CD14-positive monocyte (primary cell): ENCODE measurements around the gene KCNJ10. TPM values are rescaled to one million over a fixed set of nuclear protein-coding genes. Genes with fewer than 3 reads are reported as not detected.

Experiments used
- DNase-seq, 3 donors: peaks; one replicate each; pipeline ENCODE4 v3.0.0-alpha.2; 2011 to 2022
- H2AFZ ChIP-seq: 2 replicates; pipeline ENCODE4 v1.6.0; 2012; ENCODE audit warnings: mild to moderate bottlenecking, low read depth, low read length, inconsistent platforms; ENCODE audit not compliant: insufficient read depth, poor library complexity, severe bottlenecking
- H3K27ac ChIP-seq, 2 donors: 1 replicate in 1 of 2; 2 replicates in 1 of 2; pipeline ENCODE4 v1.5.1; 2012 to 2013; ENCODE audit warnings: low read length in 2 of 2, control low read depth in 1 of 2, inconsistent platforms in 1 of 2, low read depth in 1 of 2, mild to moderate bottlenecking in 1 of 2
- H3K27me3 ChIP-seq, 2 donors: one replicate each; pipeline versions ENCODE4 v1.6.0 to v1.6.1; 2011 to 2013; ENCODE audit warnings: low read length in 2 of 2; ENCODE audit not compliant: control insufficient read depth in 2 of 2, insufficient read depth in 2 of 2
- H3K36me3 ChIP-seq, 2 donors: replicated peaks in 1 of 2; 1 replicate in 1 of 2; 2 replicates in 1 of 2; pipeline versions ENCODE4 v1.5.1 to v1.6.1; 2012 to 2013; ENCODE audit warnings: low read length in 2 of 2, control low read depth in 1 of 2, inconsistent platforms in 1 of 2, mild to moderate bottlenecking in 1 of 2; ENCODE audit not compliant: insufficient read depth in 2 of 2, control insufficient read depth in 1 of 2
- H3K4me1 ChIP-seq, 2 donors: 1 replicate in 1 of 2; 2 replicates in 1 of 2; pipeline versions ENCODE4 v1.5.1 to v1.6.1; 2012 to 2013; ENCODE audit warnings: low read length in 2 of 2, control low read depth in 1 of 2, inconsistent platforms in 1 of 2, mild to moderate bottlenecking in 1 of 2, moderate library complexity in 1 of 2; ENCODE audit not compliant: insufficient read depth in 2 of 2, control insufficient read depth in 1 of 2
- H3K4me2 ChIP-seq: replicated peaks from 2 replicates; pipeline ENCODE3; 2012; ENCODE audit warnings: low read length, moderate library complexity, mild to moderate bottlenecking; ENCODE audit not compliant: poor library complexity, severe bottlenecking; ENCODE audit errors: extremely low read depth
- H3K4me3 ChIP-seq, 3 experiments: fragments of 200-600 bp in 1 of 3; sonication (generic) in 1 of 3; replicated peaks in 1 of 3; 1 replicate in 2 of 3; 2 replicates in 1 of 3; pipeline ENCODE4 v1.5.1; 2011 to 2013; ENCODE audit warnings: low read length in 3 of 3, mild to moderate bottlenecking in 3 of 3, control low read depth in 2 of 3, low read depth in 2 of 3, inconsistent platforms in 1 of 3, moderate library complexity in 1 of 3
- H3K79me2 ChIP-seq: 2 replicates; pipeline ENCODE4 v1.6.0; 2012; ENCODE audit warnings: mild to moderate bottlenecking, control low read depth, inconsistent platforms, low read length, moderate library complexity; ENCODE audit not compliant: insufficient read depth
- H3K9ac ChIP-seq: 2 replicates; pipeline ENCODE4 v1.6.0; 2017; ENCODE audit warnings: low read length, mild to moderate bottlenecking; ENCODE audit not compliant: insufficient read depth, poor library complexity, severe bottlenecking
- H3K9me3 ChIP-seq, 2 donors: replicated peaks in 1 of 2; 1 replicate in 1 of 2; 2 replicates in 1 of 2; pipeline versions ENCODE4 v1.5.1 to v1.6.1; 2012 to 2013; ENCODE audit warnings: low read length in 2 of 2, control low read depth in 1 of 2; ENCODE audit not compliant: control insufficient read depth in 1 of 2, insufficient read depth in 1 of 2
- H4K20me1 ChIP-seq: 2 replicates; pipeline ENCODE4 v1.6.0; 2012; ENCODE audit warnings: mild to moderate bottlenecking, low read length, control low read depth, moderate library complexity; ENCODE audit not compliant: insufficient read depth
- H3K27ac Mint-ChIP-seq, 7 donors: one replicate each; pipeline ENCODE4 v1.8.0; 2020; ENCODE audit warnings: mild to moderate bottlenecking in 7 of 7, mixed read lengths in 7 of 7, moderate library complexity in 6 of 7, inconsistent platforms in 2 of 7
- H3K27me3 Mint-ChIP-seq, 3 donors: one replicate each; pipeline ENCODE4 v1.8.0; 2021 to 2022; ENCODE audit warnings: low read depth in 3 of 3, mild to moderate bottlenecking in 3 of 3, mixed read lengths in 3 of 3, moderate library complexity in 3 of 3, inconsistent platforms in 1 of 3
- H3K36me3 Mint-ChIP-seq, 2 donors: one replicate each; pipeline ENCODE4 v1.8.0; 2020; ENCODE audit warnings: mixed read lengths in 2 of 2, inconsistent platforms in 1 of 2, mild to moderate bottlenecking in 1 of 2
- H3K4me1 Mint-ChIP-seq: one replicate; pipeline ENCODE4 v1.8.0; 2020; ENCODE audit warnings: mild to moderate bottlenecking, mixed read lengths
- H3K4me3 Mint-ChIP-seq, 2 donors: one replicate each; pipeline ENCODE4 v1.8.0; 2020; ENCODE audit warnings: mild to moderate bottlenecking in 2 of 2, mixed read lengths in 2 of 2, moderate library complexity in 1 of 2
- H3K9me3 Mint-ChIP-seq, 7 donors: one replicate each; pipeline ENCODE4 v1.8.0; 2020 to 2022; ENCODE audit warnings: mixed read lengths in 7 of 7, mild to moderate bottlenecking in 6 of 7, moderate library complexity in 6 of 7, inconsistent platforms in 2 of 7
- CTCF ChIP-seq: fragments of 200-600 bp; IDR thresholded peaks from one replicate; pipeline ENCODE4 v1.8.0; 2022; ENCODE audit warnings: antibody characterized with exemption, mild to moderate bottlenecking
- WGBS: methylation state at CpG from one replicate; pipeline ENCODE4 v1.1.5; 2013; ENCODE audit warnings: missing lambda C conversion rate; ENCODE audit not compliant: insufficient coverage; 5-methylcytosine and 5-hydroxymethylcytosine counted together
- intact Hi-C, 2 donors: fragments of 100-400 bp; cut with micrococcal nuclease; formaldehyde crosslinking; loops; one replicate each; pipeline versions ENCODE4 v1.15.0 to v1.15.1; 2023
- polyA plus RNA-seq, 3 donors: library from polyadenylated mRNA; depleted of rRNA in 1 of 3; unstranded in 2 of 3; stranded (reverse) in 1 of 3; fragments of 300-500 nt in 2 of 3; fragments of >200 nt in 1 of 3; fragmentation: Illumina TruSeq in 2 of 3; gene quantifications; 1 replicate in 2 of 3; 2 replicates in 1 of 3; pipeline ENCODE4 v1.2.3, GENCODE V29; 2012 to 2021

KCNJ10 gene
- polyA plus RNA-seq, 3 donors = 0.23 TPM; not detected in 2

GRCh38 chr1:160107512-160107911 lies 37.6 kb upstream of the KCNJ10 start:
- H3K9ac ChIP-seq = no peak overlapping the region
- H3K79me2 ChIP-seq = no peaks in the 10 kb centered on the region
- H3K36me3 Mint-ChIP-seq = no peaks in the 10 kb centered on the region
- H3K27me3 Mint-ChIP-seq = peaks cover 4 to 16% (median 8%) of the 10 kb centered on the region in 3 donors
- no peak overlapping the region for H3K4me2 ChIP-seq
- no peak overlapping the region for H2AFZ ChIP-seq
- peaks cover 31 to 42% of the 10 kb centered on the region in 2 donors for H3K4me1 ChIP-seq
- H3K27me3 ChIP-seq = no peaks in the 10 kb centered on the region
- no peak for TF ChIP-seq CTCF
- no peaks in the 10 kb centered on the region for H3K9me3 ChIP-seq
- H3K9me3 Mint-ChIP-seq = peaks cover 0 to 3% (median 0%) of the 10 kb centered on the region in 7 donors
- no peaks in the 10 kb centered on the region for H3K36me3 ChIP-seq
- H4K20me1 ChIP-seq = no peaks in the 10 kb centered on the region
- no peak overlapping the region for H3K4me3 ChIP-seq
- peaks cover 37% of the 10 kb centered on the region for H3K4me1 Mint-ChIP-seq
- no peak overlapping the region for H3K27ac ChIP-seq
- DNase-seq = no peak
- H3K27ac Mint-ChIP-seq = no peak overlapping the region
- H3K4me3 Mint-ChIP-seq = peak overlapping the region in 1 of 2 donors; percentile 10
- intact Hi-C loops = loop anchor here in 1 of 2 donors (10.0 kb wide), 3 partner anchors 87 to 177 kb away; partner anchors contain the start of genes CASQ1 and PEX19
- 100% methylated on average over 1 of the region's 1 CpG for WGBS

- Histone ChIP-seq H3K36me3 (no peaks in the 10 kb centered on the region), H3K9ac (no peak overlapping the region), H3K79me2 (no peaks in the 10 kb centered on the region), H4K20me1 (no peaks in the 10 kb centered on the region), H3K4me1 (peaks cover 50 to 61% of the 10 kb centered on the region in 2 donors), H3K27ac (peak overlapping the region; percentile 52 to 66), H3K27me3 (no peaks in the 10 kb centered on the region), H3K9me3 (no peaks in the 10 kb centered on the region), H3K4me3 (no peak overlapping the region), H3K4me2 (no peak overlapping the region), H2AFZ (no peak overlapping the region)
- Mint-ChIP-seq H3K36me3 (no peaks in the 10 kb centered on the region), H3K4me3 (no peak overlapping the region), H3K9me3 (peaks cover 0 to 3% (median 0%) of the 10 kb centered on the region in 7 donors), H3K27me3 (peaks cover 2 to 14% (median 4%) of the 10 kb centered on the region in 3 donors), H3K27ac (peak overlapping the region in 5 of 7 donors; percentile 85 to 95 (median 92)), H3K4me1 (peaks cover 52% of the 10 kb centered on the region)
- intact Hi-C loops = loop anchor here in 1 of 2 donors (10.0 kb wide), 3 partner anchors 90 to 180 kb away; partner anchors contain the start of genes CASQ1 and PEX19
- DNase-seq = no peak
- TF ChIP-seq CTCF = no peak
- WGBS = 97% methylated on average over 3 of the region's 5 CpGs
Observed at GRCh38 chr1:160105155-160105554, 35.2 kb upstream of the KCNJ10 start.
